Frontal cortex (tissue), 4 donors: ENCODE measurements around the gene NCAPD2. TPM values are rescaled to one million over a fixed set of nuclear protein-coding genes. Genes with fewer than 3 reads are reported as not detected.

Source experiments
- DNase-seq, 2 donors: peaks; one replicate each; pipeline ENCODE4 v3.0.0; 2012; ENCODE audit warnings: low spot score in 2 of 2
- FAIRE-seq: peaks from 2 replicates; lab custom pipeline; 2012; peaks lifted over from hg19 to GRCh38; lab: Jason Lieb, UNC
- total RNA-seq: library from RNA; depleted of rRNA; stranded (reverse); fragments of >200 nt; gene quantifications from one replicate; pipeline ENCODE4 v1.2.3, GENCODE V29; 2014
- donor health status: control.
- donor health status: control.
- donor health status: control.

The NCAPD2 gene, protein sequence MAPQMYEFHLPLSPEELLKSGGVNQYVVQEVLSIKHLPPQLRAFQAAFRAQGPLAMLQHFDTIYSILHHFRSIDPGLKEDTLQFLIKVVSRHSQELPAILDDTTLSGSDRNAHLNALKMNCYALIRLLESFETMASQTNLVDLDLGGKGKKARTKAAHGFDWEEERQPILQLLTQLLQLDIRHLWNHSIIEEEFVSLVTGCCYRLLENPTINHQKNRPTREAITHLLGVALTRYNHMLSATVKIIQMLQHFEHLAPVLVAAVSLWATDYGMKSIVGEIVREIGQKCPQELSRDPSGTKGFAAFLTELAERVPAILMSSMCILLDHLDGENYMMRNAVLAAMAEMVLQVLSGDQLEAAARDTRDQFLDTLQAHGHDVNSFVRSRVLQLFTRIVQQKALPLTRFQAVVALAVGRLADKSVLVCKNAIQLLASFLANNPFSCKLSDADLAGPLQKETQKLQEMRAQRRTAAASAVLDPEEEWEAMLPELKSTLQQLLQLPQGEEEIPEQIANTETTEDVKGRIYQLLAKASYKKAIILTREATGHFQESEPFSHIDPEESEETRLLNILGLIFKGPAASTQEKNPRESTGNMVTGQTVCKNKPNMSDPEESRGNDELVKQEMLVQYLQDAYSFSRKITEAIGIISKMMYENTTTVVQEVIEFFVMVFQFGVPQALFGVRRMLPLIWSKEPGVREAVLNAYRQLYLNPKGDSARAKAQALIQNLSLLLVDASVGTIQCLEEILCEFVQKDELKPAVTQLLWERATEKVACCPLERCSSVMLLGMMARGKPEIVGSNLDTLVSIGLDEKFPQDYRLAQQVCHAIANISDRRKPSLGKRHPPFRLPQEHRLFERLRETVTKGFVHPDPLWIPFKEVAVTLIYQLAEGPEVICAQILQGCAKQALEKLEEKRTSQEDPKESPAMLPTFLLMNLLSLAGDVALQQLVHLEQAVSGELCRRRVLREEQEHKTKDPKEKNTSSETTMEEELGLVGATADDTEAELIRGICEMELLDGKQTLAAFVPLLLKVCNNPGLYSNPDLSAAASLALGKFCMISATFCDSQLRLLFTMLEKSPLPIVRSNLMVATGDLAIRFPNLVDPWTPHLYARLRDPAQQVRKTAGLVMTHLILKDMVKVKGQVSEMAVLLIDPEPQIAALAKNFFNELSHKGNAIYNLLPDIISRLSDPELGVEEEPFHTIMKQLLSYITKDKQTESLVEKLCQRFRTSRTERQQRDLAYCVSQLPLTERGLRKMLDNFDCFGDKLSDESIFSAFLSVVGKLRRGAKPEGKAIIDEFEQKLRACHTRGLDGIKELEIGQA (N-terminal part only)
- total RNA-seq: 9.4 TPM

DNA sequence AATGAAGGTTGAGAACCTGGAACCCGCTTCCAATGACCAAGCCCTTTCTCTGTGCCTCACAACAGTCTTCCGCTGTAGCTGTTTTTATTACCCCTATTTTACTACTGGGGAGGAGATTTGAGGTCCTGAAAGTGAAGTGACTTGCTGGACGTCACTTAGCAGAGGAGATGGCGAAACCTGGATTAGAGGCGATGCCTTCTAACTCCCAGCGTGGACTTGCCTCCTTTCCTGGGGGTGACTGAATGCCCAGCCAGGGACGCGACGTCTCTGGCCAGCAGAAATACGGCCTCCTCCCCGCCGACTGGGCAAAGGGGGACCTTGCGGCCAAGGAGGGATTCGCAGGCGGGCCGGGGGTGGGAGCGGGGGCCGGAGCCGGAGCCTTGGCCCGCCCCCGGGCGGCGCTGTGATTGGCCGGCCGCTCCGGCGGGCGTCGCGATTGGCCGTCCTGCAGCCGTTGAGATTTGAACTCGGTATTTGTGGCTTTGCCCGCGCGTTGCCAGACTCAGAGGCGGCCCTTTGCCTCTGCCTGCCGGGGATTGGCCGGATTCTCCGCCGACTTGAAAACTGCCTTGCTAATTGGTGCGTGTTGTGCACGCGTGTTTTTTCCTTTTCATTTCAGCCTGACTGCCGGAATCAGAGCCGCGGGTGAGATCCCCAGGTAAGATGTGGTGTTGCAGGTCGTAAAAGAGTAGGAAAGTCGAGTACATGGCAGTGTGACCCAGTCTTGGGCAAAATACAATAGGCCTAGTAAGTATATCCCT lies at the start of gene NCAPD2:
Gene NCAPD2, plus strand, starts transcription at position 606 of the 761 bp plus-strand sequence. CDS start 997 bp downstream, outside the sequence.
- no peak for FAIRE-seq
- DNase-seq: peak; percentile 89

DNA sequence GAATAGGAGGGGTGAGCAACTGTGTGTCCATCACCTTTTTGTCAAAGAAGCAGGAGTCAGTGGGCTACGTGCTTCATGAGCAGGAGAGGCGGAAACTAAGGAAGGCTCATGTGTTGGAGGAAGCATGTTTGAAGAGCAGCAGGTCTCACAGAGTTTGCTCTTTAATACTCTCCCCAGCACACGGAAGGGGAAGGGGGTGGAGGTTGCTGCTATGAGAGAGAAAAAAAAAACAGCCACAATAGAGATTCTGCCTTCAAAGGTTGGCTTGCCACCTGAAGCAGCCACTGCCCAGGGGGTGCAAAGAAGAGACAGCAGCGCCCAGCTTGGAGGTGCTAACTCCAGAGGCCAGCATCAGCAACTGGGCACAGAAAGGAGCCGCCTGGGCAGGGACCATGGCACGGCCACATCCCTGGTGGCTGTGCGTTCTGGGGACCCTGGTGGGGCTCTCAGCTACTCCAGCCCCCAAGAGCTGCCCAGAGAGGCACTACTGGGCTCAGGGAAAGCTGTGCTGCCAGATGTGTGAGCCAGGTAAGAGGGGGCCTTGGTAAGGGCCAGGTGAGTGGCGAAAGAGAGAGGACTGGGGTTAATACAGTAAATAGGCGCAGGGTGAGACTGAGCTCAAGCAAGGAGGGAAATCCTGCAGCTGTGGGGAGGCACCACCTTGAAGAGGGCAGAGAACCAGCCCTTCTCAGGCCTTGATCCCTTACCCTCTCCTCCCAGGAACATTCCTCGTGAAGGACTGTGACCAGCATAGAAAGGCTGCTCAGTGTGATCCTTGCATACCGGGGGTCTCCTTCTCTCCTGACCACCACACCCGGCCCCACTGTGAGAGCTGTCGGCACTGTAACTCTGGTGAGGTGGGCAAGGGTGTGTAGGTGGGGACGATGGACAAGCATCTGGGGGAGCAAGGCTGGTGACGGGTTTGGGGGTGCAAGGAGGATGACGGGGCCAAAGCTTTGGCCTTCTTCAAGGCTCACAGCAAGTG lies 48.9 kb upstream of the NCAPD2 start, which contains the start of gene CD27:
Gene CD27, plus strand, starts transcription at position 252 of the 985 bp plus-strand sequence. Its CDS starts 141 bp downstream, at position 393.
- DNase-seq: no peak
- FAIRE-seq: no peak

DNA sequence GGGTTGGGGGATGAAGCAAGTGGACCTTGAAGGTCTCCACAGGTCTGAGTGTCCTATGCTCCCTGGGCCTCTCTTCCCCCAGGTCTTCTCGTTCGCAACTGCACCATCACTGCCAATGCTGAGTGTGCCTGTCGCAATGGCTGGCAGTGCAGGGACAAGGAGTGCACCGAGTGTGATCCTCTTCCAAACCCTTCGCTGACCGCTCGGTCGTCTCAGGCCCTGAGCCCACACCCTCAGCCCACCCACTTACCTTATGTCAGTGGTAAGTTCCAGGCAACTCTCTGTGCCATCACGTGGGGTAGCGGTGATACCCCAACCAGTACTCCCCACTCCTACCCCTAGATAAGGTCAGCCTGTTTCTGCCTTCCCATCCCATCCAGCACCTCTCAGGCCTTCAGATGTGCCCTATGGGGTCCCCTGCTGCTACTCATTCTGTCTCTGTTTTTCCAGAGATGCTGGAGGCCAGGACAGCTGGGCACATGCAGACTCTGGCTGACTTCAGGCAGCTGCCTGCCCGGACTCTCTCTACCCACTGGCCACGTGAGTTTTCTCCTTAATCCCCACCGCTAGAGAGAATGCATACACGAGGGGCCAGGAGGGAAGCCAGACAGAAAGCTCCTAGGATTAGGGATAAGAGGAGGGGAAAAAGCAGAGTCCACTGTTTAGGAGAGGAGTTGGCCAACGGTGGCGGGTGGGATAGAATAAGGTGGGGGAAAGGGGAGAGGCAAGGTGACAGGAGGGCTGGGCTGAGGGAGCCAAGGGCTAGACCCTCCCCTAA lies 43.6 kb upstream of the NCAPD2 start:
- no peak for DNase-seq
- no peak for FAIRE-seq

DNA sequence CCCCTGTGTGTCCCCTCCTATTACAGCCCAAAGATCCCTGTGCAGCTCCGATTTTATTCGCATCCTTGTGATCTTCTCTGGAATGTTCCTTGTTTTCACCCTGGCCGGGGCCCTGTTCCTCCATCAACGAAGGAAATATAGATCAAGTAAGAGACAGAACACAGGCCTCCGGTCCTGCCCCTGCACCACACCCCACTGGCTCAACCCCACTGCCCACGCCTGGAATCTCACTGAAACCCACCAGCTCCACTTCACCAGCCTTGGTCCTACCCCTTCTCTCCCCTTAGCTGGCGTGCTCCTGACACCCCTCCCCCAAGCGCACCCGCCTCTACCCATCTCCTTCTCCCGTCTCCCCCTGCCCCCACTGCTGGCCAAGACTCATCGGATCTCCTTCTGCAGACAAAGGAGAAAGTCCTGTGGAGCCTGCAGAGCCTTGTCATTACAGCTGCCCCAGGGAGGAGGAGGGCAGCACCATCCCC lies 43.0 kb upstream of the NCAPD2 start:
- FAIRE-seq (no peak), DNase-seq (no peak)

DNA sequence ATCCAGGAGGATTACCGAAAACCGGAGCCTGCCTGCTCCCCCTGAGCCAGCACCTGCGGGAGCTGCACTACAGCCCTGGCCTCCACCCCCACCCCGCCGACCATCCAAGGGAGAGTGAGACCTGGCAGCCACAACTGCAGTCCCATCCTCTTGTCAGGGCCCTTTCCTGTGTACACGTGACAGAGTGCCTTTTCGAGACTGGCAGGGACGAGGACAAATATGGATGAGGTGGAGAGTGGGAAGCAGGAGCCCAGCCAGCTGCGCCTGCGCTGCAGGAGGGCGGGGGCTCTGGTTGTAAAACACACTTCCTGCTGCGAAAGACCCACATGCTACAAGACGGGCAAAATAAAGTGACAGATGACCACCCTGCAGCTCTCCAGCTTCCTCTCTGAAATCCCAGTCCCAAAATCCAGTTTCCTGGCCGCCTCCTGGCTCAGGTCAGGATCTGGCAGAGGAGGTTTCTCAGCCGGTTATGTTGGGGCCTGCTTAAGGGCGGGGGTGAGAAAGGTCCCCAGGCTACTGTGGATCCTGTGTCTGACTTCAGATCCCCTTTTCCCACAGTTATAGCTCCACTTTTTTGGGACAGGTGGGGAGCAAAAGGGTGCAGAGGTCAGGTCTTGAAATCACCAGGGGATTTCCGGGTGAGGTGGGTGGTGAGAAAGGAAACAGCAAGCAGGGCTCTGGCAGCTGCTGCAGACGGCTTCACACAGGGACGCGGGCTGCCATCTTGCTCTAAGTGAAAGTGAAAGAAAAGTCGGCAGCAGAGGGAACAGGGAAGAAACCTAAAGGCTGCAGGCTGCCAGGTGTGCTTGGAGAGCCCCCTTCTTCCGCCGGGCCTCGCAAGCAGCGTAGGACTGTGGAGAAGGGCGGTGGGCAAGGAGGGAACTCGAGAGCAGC lies 42.3 kb upstream of the NCAPD2 start, which contains the start of gene TAPBPL:
Gene TAPBPL, plus strand, starts transcription at position 695 of the 897 bp plus-strand sequence. CDS start 207 bp downstream, outside the sequence.
- FAIRE-seq: no peak

DNA sequence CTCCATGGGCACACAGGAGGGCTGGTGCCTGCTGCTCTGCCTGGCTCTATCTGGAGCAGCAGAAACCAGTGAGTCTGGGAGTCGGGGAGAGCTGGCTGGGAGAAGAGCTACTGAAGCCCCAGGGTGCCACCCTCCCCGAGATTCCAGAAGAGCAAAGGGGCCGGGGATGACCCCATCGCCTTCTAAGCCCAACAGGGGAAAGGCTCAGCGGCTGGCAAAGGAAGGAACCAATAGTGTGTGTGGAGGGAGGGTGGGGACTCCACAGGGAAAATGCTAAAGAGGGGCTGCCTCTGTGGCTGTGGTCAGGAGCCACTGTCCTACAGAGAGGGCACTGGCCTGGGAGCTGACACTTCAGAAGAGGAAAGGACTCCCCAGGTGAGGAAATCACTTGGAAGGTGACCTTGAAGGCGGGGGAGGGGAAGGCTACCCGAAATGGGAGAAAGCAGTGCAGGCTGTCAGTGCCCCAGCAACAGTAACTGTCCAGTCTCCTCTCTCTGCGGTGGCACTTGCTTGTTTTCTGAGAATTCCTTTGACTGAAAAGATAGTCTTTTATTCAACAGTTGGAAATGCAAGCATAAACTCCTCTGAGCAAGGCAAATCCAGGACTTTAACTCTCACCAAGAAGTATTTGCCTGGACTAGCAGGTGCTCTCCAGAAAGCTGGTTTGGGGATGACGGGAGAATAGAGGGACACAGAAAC lies 41.5 kb upstream of the NCAPD2 start:
- FAIRE-seq (no peak), DNase-seq (no peak)

More for the DNA sequence above, 42.3 kb upstream of the NCAPD2 start, which contains the start of gene TAPBPL:
- DNase-seq: peak; percentile 60 to 83

DNA sequence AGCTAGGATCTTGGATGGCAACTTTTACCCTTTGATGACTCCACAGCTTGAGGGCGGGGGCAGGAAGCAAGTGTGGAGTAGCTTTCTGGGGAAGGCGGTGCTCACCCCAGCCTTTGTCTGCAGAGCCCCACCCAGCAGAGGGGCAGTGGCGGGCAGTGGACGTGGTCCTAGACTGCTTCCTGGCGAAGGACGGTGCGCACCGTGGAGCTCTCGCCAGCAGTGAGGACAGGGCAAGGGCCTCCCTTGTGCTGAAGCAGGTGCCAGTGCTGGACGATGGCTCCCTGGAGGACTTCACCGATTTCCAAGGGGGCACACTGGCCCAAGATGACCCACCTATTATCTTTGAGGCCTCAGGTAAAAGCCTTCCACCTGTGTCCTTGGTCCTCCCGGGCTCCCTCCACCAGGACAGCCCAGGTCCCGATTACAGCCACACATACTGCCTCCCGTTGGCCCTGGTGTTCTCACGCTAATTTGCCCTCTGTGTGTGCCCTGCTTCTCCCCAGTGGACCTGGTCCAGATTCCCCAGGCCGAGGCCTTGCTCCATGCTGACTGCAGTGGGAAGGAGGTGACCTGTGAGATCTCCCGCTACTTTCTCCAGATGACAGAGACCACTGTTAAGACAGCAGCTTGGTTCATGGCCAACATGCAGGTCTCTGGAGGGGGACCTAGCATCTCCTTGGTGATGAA lies 40.8 kb upstream of the NCAPD2 start:
- no peak for FAIRE-seq
- no peak for DNase-seq

DNA sequence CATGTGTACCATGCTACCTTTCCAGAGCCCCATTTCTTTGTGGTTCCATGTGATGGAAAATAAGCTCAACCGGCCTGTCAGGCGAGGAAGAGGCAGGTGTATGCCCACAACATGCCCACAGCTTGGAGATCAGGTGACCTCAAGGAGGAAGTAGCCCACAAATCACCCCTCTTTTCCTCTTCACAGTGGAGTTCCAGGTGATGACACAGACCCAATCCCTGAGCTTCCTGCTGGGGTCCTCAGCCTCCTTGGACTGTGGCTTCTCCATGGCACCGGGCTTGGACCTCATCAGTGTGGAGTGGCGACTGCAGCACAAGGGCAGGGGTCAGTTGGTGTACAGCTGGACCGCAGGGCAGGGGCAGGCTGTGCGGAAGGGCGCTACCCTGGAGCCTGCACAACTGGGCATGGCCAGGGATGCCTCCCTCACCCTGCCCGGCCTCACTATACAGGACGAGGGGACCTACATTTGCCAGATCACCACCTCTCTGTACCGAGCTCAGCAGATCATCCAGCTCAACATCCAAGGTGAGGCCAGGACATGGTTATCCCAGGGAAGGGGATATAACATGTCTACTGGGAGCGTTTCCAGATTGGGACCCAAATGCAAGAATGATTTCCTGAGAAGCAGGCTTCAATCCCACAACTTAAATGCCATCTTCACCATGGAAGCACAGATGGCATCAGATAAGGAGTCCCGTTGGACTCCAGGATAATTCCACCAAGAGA lies 36.5 kb upstream of the NCAPD2 start:
- DNase-seq (no peak), FAIRE-seq (no peak)

DNA sequence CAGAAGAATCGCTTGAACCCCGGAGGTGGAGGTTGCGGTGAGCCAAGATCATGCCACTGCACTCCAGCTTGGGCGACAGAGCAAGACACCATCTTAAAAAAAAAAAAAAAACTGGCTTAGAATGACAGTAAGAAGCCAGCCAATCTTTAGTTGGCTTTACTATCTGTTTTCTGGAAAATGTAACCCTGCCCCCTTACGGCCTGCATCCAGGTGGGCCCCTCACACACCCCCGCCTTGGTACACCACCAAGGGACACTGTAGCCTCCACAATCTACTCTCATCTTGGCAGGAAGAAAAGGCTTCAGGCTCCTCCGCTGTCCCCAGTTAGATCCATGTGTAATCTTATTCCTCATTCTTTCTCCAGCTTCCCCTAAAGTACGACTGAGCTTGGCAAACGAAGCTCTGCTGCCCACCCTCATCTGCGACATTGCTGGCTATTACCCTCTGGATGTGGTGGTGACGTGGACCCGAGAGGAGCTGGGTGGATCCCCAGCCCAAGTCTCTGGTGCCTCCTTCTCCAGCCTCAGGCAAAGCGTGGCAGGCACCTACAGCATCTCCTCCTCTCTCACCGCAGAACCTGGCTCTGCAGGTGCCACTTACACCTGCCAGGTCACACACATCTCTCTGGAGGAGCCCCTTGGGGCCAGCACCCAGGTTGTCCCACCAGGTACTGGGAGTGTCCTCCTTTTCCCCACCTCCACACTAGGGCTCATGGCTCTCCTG lies 35.5 kb upstream of the NCAPD2 start:
- FAIRE-seq (no peak), DNase-seq (no peak)

DNA sequence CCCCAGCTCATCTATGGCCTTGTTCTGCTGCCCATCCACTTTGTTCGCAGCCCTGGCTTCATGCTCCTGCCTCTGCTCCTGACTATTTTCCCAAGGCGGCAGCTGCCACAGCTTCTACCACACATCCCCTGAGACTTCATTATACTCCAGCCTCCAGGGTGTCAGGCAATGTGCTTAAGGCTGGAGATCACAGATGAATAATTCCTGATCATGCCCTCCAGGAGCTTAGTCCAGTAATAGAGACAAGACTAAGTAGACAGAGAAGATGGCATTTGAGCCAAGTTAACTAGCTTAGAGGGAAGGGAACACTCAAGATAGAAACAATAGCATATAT lies 34.9 kb upstream of the NCAPD2 start:
- no peak for DNase-seq
- no peak for FAIRE-seq

DNA sequence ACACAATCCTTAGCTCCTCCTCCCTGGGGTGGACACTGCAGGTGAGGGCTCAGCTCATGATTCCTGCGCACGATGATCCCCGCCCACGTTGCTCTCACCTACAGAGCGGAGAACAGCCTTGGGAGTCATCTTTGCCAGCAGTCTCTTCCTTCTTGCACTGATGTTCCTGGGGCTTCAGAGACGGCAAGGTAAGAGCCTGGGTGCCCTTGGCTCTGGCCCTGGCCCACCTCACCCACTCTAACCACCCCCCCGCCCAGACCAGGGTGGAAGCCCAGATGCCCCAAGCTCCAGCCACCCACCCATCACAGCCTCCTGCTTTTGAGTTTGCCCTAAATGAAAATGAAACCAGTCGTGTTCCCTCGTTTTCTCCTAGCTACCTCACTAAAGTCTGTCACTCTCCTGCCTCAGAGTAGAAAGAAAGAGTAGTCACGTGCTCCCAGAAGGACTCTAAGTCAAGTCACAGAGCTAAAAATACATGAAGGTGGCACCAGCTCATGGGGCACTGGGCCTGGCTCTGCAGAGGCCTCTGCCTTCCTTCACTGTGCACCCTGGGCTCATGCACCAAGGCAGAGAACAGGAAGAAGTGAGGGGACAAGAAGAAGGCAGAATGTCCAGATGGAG lies 33.0 kb upstream of the NCAPD2 start:
- FAIRE-seq (no peak), DNase-seq (no peak)

DNA sequence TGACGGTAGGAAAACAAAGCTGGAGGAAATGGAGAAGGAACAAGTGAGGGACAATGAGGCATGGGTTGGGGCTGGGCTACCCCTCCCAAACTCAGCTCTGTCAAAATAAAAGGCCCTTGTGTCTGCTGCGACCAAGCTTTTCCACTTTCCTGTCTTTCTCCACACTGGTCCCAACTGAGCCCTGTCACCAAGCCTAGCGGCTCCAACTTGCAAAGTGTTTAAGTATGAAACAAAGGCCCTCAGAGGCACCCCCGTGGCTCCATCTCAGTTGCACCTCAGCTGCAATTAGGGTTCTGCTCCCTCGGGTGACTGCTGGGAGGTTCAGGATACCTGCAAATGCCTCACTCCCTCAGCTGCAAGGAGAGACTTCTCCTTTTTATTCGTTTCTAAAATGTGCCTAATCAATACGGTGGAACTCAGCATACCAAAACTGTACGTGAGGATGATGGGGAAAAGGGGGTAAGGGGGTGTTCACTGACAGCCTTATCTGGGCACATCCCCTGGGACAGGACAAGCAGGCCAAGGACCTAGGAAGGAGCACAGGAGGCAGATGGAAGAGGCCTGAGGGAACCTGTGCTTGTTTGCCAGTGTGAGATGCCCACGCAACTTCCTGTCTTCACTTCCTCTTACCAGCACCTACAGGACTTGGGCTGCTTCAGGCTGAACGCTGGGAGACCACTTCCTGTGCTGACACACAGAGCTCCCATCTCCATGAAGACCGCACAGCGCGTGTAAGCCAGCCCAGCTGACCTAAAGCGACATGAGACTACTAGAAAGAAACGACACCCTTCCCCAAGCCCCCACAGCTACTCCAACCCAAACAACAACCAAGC lies 32.3 kb upstream of the NCAPD2 start:
- no peak for DNase-seq

More for the DNA sequence above, 32.3 kb upstream of the NCAPD2 start:
- no peak for FAIRE-seq
